ENCODE results near the gene AP2A2. TPM values are rescaled to one million over a fixed set of nuclear protein-coding genes. Genes with fewer than 3 reads are reported as not detected.

Gene AP2A2
- polyA plus RNA-seq, 1 experiment: 76.5 TPM

GRCh38 chr11:993632-994167, 68.0 kb downstream of the AP2A2 start:
- CTCF ChIA-PET: interaction anchor here (1.2 kb wide), 1 partner anchor 149 kb away, joined by 3 read pairs; no protein-coding TSS in a partner anchor
- POLR2A ChIA-PET: no interaction called here
- Histone ChIP-seq H3K27me3 (ENCODE audit: control insufficient read depth, insufficient read depth, low read length) (no peaks in the 10 kb centered on the region), H3K4me3 (ENCODE audit: low read depth, low read length) (no peak overlapping the region), H3K36me3 (ENCODE audit: control insufficient read depth, insufficient read depth, low read length) (peaks cover 40% of the 10 kb centered on the region)
- no peak for DNase-seq (ENCODE audit: low read depth)
- TF ChIP-seq CTCF (IDR thresholded peaks at IDR 0.05; ENCODE audit: insufficient read depth, low read depth, low read length): no peak

GRCh38 chr11:995044-995751, 69.5 kb downstream of the AP2A2 start:
- Histone ChIP-seq H3K27me3 (ENCODE audit: control insufficient read depth, insufficient read depth, low read length) (no peaks in the 10 kb centered on the region), H3K4me3 (ENCODE audit: low read depth, low read length) (no peak overlapping the region), H3K36me3 (ENCODE audit: control insufficient read depth, insufficient read depth, low read length) (peaks cover 32% of the 10 kb centered on the region)
- ChIA-PET CTCF (interaction anchor here (1.0 kb wide), 1 partner anchor 11 kb away, joined by 3 read pairs; no protein-coding TSS in a partner anchor), POLR2A (no interaction called here)
- TF ChIP-seq CTCF (IDR thresholded peaks at IDR 0.05; ENCODE audit: insufficient read depth, low read depth, low read length): no peak
- no peak for DNase-seq (ENCODE audit: low read depth)

- Histone ChIP-seq H3K27me3 (ENCODE audit: control insufficient read depth, insufficient read depth, low read length) (no peaks in the 10 kb centered on the region), H3K4me3 (ENCODE audit: low read depth, low read length) (no peak overlapping the region), H3K36me3 (ENCODE audit: control insufficient read depth, insufficient read depth, low read length) (peaks cover 36% of the 10 kb centered on the region)
- no peak for DNase-seq (ENCODE audit: low read depth)
- TF ChIP-seq CTCF (IDR thresholded peaks at IDR 0.05; ENCODE audit: insufficient read depth, low read depth, low read length): no peak
- CTCF ChIA-PET: interaction anchor here (1.0 kb wide), 1 partner anchor 12 kb away, joined by 3 read pairs; no protein-coding TSS in a partner anchor
- POLR2A ChIA-PET: no interaction called here
Observed at GRCh38 chr11:995752-996420, 70.2 kb downstream of the AP2A2 start.

GRCh38 chr11:996681-997080, 71.0 kb downstream of the AP2A2 start:
- ChIA-PET POLR2A (no interaction called here), CTCF (no interaction called here)
- no peak for DNase-seq (ENCODE audit: low read depth)
- Histone ChIP-seq H3K4me3 (ENCODE audit: low read depth, low read length) (no peak overlapping the region), H3K27me3 (ENCODE audit: control insufficient read depth, insufficient read depth, low read length) (no peaks in the 10 kb centered on the region), H3K36me3 (ENCODE audit: control insufficient read depth, insufficient read depth, low read length) (peaks cover 40% of the 10 kb centered on the region)
- TF ChIP-seq CTCF (IDR thresholded peaks at IDR 0.05; ENCODE audit: insufficient read depth, low read depth, low read length): no peak

- no peak for TF ChIP-seq CTCF (IDR thresholded peaks at IDR 0.05; ENCODE audit: insufficient read depth, low read depth, low read length)
- no peak for DNase-seq (ENCODE audit: low read depth)
- ChIA-PET POLR2A (no interaction called here), CTCF (no interaction called here)
- H3K4me3 ChIP-seq (ENCODE audit: low read depth, low read length): no peak overlapping the region
- peaks cover 41% of the 10 kb centered on the region for H3K36me3 ChIP-seq (ENCODE audit: control insufficient read depth, insufficient read depth, low read length)
- H3K27me3 ChIP-seq (ENCODE audit: control insufficient read depth, insufficient read depth, low read length): no peaks in the 10 kb centered on the region
Observed at GRCh38 chr11:997907-998306, 72.2 kb downstream of the AP2A2 start.

Data from BJ (cell line).